Activated T-helper 17 cell treated with anti-CD3 and anti-CD28 coated beads, Interleukin-2, amount 50 U/mL, for 72 hours (primary cell): ENCODE results near the gene VSTM5. TPM values are rescaled to one million over a fixed set of nuclear protein-coding genes. Genes with fewer than 3 reads are reported as not detected.

Experiments
- ATAC-seq: fragments of 150-1000 bp; cut with Tn5 transposase; replicated peaks from 2 replicates; pipeline ENCODE4 v1.10.0; 2021; ENCODE audit warnings: mild to moderate bottlenecking, moderate library complexity
- H3K27ac Mint-ChIP-seq: one replicate; pipeline ENCODE4 v1.8.0; 2022; ENCODE audit warnings: mixed read lengths
- H3K27me3 Mint-ChIP-seq: one replicate; pipeline ENCODE4 v1.8.0; 2022; ENCODE audit warnings: mixed read lengths
- H3K36me3 Mint-ChIP-seq: one replicate; pipeline ENCODE4 v1.8.0; 2022; ENCODE audit warnings: low read depth, mild to moderate bottlenecking, mixed read lengths
- H3K4me1 Mint-ChIP-seq: one replicate; pipeline ENCODE4 v1.8.0; 2022; ENCODE audit warnings: mixed read lengths
- H3K4me3 Mint-ChIP-seq: one replicate; pipeline ENCODE4 v1.8.0; 2022; ENCODE audit warnings: mild to moderate bottlenecking, mixed read lengths
- H3K9me3 Mint-ChIP-seq: one replicate; pipeline ENCODE4 v1.8.0; 2022; ENCODE audit warnings: mixed read lengths
- total RNA-seq, 2 donors: library from RNA; stranded (reverse); gene quantifications; one replicate each; pipeline ENCODE4 v1.2.3, GENCODE V29; 2022

The VSTM5 gene
- total RNA-seq, 2 donors from 2014 or later = not detected

DNA sequence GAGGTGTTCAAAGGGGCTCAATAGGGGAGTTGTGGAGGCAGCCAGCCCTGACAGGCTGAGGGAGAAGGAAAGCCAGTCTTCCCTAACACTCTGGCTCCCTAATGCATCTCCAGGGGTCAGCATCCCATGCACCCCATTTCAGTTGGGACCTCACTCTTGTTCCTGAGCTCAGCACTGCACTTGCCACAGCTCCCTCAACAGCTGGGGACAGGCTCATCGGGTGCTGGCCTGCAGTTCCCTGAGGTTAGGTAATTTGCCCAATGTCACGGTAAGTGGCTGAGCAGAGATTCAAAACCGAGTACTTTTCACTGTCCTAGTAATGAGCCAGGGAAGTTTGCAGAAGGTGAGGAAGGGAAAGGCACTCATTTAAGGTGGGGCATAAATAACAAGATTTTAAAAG lies 20.8 kb downstream of the VSTM5 start:
- no peaks in the 10 kb centered on the region for H3K9me3 Mint-ChIP-seq
- peaks cover 7% of the 10 kb centered on the region for H3K27me3 Mint-ChIP-seq
- no peak overlapping the region for H3K4me3 Mint-ChIP-seq
- no peaks in the 10 kb centered on the region for H3K4me1 Mint-ChIP-seq
- ATAC-seq = no peak
- H3K36me3 Mint-ChIP-seq = no peaks in the 10 kb centered on the region
- no peak overlapping the region for H3K27ac Mint-ChIP-seq

DNA sequence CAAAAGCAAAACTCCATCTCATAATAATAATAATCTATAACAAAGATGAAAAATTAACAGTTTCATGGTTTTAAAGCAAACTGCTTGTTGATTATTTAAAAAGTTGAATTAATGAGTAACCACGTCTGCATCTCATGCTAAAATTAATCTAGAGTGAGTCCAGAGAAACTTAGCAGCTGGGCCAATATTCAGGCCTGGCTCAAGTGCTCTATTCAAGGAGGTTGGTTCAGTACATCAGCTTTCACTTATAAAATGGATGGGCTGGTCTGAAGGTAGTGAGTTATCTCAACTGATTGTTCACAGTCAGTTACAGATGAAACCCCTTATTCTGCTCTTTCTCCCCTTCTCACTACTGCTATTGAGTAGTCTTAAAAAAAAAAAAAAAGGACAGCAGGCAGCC lies 23.1 kb downstream of the VSTM5 start:
- H3K4me1 Mint-ChIP-seq = no peaks in the 10 kb centered on the region
- H3K9me3 Mint-ChIP-seq = no peaks in the 10 kb centered on the region
- no peak overlapping the region for H3K4me3 Mint-ChIP-seq
- peaks cover 7% of the 10 kb centered on the region for H3K27me3 Mint-ChIP-seq
- H3K27ac Mint-ChIP-seq = no peak overlapping the region
- ATAC-seq = no peak
- no peaks in the 10 kb centered on the region for H3K36me3 Mint-ChIP-seq

DNA sequence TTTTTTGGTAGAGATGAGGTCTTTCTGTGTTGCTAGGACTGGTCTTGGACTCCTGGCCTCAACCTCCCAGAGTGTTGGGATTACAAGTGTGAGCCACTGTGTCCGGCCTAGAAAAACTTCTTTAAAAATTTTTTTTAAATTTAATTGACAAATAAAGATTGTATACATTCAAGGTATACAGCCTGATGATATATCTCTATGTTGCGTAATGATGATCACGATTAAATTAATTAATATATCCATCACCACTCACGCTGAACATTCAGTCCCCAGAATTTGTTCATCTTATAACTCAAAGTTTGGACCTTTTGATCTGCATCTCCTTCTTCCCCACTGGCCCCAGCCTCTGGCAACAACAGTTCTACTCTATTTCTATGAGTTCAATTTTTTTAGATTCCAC lies 27.2 kb downstream of the VSTM5 start:
- no peak for ATAC-seq
- no peak overlapping the region for H3K4me3 Mint-ChIP-seq
- no peaks in the 10 kb centered on the region for H3K4me1 Mint-ChIP-seq

DNA sequence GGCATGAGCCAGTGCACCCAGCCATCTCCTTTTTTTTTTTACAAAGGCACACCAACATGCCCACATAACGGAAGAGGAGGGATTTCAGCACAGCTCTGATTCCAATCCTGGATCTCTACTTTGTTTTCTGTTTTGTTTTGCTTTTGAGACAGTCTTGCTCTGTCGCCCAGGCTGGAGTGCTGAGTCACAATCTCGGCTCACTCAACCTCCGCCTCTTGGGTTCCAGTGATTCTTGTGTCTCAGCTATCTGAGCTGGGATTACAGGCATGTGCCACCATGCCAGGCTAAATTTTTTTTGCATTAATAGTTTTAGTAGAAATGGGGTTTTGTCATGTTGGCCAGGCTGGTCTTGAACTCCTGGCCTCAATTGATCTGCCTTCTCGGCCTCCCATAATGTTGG lies 28.1 kb downstream of the VSTM5 start:
- H3K4me3 Mint-ChIP-seq = no peak overlapping the region
- H3K27ac Mint-ChIP-seq = no peak overlapping the region
- H3K9me3 Mint-ChIP-seq = no peaks in the 10 kb centered on the region
- no peaks in the 10 kb centered on the region for H3K4me1 Mint-ChIP-seq
- peaks cover under 1% of the 10 kb centered on the region for H3K27me3 Mint-ChIP-seq
- ATAC-seq = no peak
- H3K36me3 Mint-ChIP-seq = no peaks in the 10 kb centered on the region

More for the DNA sequence above, 27.2 kb downstream of the VSTM5 start:
- no peak overlapping the region for H3K27ac Mint-ChIP-seq
- H3K9me3 Mint-ChIP-seq = no peaks in the 10 kb centered on the region
- peaks cover 3% of the 10 kb centered on the region for H3K27me3 Mint-ChIP-seq
- no peaks in the 10 kb centered on the region for H3K36me3 Mint-ChIP-seq

DNA sequence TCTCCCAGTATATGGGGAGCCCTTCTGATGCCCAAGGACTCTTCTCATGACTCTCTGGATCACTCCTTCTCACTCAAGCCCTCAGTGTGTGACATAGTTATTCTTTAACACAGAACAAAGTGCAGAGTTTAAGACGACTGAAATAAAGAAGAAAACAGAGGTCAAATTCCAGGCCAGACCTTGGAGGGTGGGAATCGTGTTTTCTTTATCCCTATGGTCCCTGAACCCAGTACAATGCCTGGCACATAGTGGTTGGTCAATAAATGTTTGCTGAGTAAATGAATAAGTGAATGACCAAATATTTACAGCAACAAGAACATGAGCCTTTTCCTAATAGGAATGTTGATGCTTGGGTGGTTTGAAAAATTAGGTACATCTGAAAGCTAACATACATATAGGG lies 28.8 kb downstream of the VSTM5 start:
- Mint-ChIP-seq H3K4me1 (no peaks in the 10 kb centered on the region), H3K36me3 (no peaks in the 10 kb centered on the region), H3K9me3 (no peaks in the 10 kb centered on the region), H3K27me3 (no peaks in the 10 kb centered on the region), H3K27ac (no peak overlapping the region), H3K4me3 (no peak overlapping the region)
- no peak for ATAC-seq

DNA sequence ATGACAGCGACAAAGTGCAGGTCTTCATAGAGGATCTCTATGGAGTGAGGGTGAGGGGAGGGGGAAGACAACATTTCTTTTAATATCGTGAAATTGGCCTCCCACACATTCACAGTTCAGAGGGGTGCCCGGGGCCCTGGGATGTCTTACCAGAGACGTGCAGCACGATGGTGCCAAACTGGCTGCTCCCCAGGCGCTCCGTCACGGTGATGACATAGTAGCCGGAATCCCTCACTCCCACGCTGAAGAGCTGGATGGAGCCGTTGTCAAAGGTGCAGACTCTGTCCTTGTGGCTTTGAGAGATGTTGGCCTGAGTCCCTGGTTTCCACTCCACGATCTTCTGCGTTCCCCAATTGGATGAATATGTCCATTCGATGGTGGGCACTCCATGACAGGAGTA lies 29.6 kb downstream of the VSTM5 start:
- peaks cover 3% of the 10 kb centered on the region for H3K36me3 Mint-ChIP-seq
- H3K27me3 Mint-ChIP-seq = no peaks in the 10 kb centered on the region
- H3K9me3 Mint-ChIP-seq = no peaks in the 10 kb centered on the region
- no peaks in the 10 kb centered on the region for H3K4me1 Mint-ChIP-seq
- H3K4me3 Mint-ChIP-seq = no peak overlapping the region
- no peak overlapping the region for H3K27ac Mint-ChIP-seq
- ATAC-seq = no peak

DNA sequence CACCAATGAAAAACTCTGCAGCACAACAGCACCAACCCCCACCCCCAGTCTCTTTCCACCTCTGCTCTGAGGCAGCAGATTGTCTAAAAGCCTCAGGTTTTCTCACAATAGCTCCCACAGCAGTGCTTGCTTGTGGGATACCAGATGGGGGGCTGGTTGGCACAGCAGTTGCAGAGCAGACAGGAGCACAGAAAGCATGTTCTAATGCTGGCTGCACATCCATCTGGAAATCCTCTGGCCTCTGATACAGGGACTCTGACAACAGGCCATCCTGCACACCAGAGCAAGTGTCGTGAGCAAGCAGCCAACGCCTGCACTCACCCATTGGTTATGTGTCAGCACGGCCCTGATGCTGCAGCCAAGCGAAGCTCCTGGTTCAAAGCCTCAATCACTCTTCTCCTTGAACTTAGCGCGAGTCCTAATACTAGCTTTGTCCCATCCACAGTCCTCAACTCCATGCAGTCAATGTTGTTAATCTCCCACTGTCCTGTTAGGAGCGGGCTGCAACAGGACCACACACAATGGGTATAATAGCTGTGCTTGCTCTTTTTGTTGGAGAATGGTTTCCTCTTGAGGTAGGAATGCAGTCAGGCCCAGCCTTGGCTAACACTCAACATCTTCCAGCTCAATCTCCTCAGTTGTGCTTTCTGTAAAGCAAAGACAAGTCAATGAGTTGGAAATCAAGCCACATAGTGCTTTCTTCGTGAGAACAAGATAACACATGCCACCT lies 30.3 kb downstream of the VSTM5 start:
- Mint-ChIP-seq H3K4me1 (no peaks in the 10 kb centered on the region), H3K27me3 (no peaks in the 10 kb centered on the region), H3K27ac (no peak overlapping the region), H3K4me3 (no peak overlapping the region), H3K9me3 (no peaks in the 10 kb centered on the region), H3K36me3 (peaks cover 10% of the 10 kb centered on the region)
- ATAC-seq = no peak

DNA sequence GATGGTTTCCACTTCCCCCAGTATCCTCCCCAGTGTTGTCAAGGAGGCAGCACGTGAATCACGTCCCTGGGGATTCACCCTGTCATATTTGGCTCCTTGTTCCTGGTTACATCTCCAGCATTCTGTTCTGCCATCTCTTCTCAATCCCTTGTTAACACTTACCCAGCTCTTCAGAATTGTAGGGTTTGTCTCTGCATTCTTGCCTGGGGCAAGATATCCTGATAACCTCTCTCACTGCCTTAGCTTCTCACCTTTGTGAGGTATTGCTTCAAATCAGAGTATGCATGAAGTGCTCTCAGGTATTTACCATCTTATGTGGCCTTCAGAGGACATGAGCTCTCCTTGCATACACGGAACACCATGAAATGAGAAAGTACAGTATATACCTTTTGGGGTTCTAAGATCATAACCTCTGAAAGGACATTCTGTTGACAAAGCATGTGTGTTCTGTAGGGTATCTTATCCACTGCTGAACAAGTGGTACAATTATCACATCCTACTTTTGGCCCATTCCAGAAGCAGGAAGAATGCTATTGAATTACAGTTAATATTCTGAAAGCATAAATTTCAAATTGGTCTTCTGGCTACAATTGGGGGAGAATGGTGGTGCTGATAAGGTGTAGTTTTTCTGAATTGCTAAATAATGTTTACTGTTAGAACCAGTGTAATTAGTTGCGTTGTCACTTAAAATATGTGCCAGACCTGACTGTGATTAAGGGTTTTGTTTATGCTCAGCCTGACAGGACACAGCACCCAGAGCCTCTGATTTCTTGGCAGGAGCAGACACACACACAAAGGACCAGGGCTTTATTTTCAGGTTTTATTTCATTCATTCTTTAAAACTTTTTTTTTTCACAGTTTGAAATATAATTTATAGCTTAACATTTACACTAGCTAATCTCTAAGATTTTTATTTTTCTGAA lies 32.7 kb downstream of the VSTM5 start:
- no peak for ATAC-seq
- Mint-ChIP-seq H3K4me3 (no peak overlapping the region), H3K36me3 (peaks cover 35% of the 10 kb centered on the region), H3K27me3 (no peaks in the 10 kb centered on the region), H3K9me3 (no peaks in the 10 kb centered on the region), H3K4me1 (no peaks in the 10 kb centered on the region), H3K27ac (no peak overlapping the region)

DNA sequence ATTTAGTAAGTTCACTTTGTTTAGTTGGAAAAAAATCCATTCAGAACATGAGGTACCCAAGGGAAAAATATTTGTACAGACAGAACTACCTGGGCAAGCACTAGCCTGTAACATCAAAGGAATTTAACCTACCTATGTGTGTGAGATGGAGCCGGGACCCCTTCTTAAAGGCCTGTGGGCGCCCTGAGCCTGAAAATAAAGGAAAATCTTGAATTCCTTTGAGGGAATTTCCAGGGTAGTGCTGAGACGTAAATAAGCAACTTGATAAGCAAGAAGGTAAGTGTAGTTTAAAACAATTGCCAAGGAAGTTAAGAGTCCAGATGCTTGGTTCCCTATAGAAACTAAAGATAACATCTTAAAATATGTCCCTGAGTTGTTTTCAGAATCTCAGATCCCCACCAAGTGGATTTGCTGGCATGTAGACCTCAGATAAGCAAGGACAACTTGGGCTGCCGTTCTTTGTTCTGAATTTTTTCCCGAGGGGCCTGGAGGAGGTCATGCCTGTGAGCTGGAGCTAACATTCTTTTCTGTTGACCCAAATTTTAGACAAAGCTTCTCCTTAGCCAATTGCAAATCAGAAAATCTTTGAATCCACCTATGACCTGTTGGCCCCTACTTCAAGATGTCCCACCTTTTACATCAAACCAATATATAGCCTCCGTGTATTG lies 35.3 kb downstream of the VSTM5 start:
- H3K36me3 Mint-ChIP-seq = peaks cover 60% of the 10 kb centered on the region
- no peak overlapping the region for H3K4me3 Mint-ChIP-seq
- peak overlapping the region; percentile 25 for H3K27ac Mint-ChIP-seq
- H3K9me3 Mint-ChIP-seq = no peaks in the 10 kb centered on the region
- H3K27me3 Mint-ChIP-seq = no peaks in the 10 kb centered on the region
- no peaks in the 10 kb centered on the region for H3K4me1 Mint-ChIP-seq
- no peak for ATAC-seq

DNA sequence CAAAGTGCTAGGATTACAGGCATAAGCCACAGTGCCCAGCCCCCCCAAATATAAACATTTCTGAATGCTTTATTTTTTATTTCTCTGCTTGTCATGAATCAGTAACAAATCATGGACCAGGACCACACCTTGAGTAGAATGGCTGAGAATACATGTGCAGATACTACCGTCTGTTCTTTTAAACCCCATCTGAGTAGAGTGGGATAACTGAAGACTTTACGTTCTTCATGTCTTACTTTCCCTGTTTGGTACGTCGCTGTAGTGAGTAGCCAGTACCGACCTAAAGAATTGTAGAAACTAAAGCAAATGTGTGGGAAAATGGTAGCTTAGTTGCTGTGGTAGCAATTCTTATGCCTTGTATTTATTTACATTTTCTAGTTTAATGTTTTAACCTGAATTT lies 36.4 kb downstream of the VSTM5 start:
- H3K4me1 Mint-ChIP-seq = no peaks in the 10 kb centered on the region
- H3K36me3 Mint-ChIP-seq = peaks cover 71% of the 10 kb centered on the region
- H3K9me3 Mint-ChIP-seq = no peaks in the 10 kb centered on the region
- H3K27me3 Mint-ChIP-seq = no peaks in the 10 kb centered on the region
- H3K27ac Mint-ChIP-seq = no peak overlapping the region
- no peak overlapping the region for H3K4me3 Mint-ChIP-seq
- ATAC-seq = no peak

DNA sequence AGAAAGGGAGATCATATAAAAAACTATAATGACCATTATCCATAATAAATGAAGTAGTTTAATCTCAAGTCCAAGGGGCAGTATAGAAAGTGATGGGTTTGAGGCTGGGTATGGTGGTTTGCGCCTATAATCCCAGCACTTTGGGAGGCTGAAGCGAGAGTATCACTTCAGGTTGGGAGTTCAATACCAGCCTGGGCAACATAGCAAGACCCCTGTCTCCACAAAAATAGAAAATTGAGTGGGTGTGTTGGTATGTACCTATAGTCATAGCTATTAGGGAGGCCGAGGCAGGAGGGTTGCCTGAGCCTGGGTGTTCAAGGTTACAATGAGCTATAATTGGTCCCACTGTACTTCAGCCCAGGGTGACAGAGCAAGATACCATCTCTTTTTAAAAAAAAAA lies 42.4 kb downstream of the VSTM5 start:
- Mint-ChIP-seq H3K36me3 (peaks cover 99% of the 10 kb centered on the region), H3K27me3 (no peaks in the 10 kb centered on the region)

DNA sequence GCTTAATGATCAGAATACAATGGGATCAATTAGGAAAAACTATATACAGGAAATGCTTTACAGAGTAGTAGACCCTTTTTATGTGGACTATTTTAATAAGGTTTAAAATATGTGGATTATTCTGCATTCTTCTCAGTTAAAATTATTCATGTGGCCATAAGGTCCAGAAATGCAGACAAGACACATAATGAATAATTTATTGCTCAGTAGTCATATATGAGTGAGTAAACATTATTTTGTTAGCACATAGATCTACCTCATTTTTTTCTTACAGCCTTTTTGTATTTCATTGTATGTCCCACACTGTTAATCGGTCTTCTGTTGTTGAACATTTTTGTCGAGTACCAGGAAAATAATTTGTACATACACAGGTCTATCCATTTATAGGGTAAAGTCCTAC lies 45.5 kb downstream of the VSTM5 start:
- no peaks in the 10 kb centered on the region for H3K27me3 Mint-ChIP-seq
- no peak overlapping the region for H3K4me3 Mint-ChIP-seq
- no peak overlapping the region for H3K27ac Mint-ChIP-seq
- no peak for ATAC-seq
- H3K4me1 Mint-ChIP-seq = no peaks in the 10 kb centered on the region
- H3K9me3 Mint-ChIP-seq = no peaks in the 10 kb centered on the region
- H3K36me3 Mint-ChIP-seq = peaks cover 100% of the 10 kb centered on the region

More for the DNA sequence above, 42.4 kb downstream of the VSTM5 start:
- no peak overlapping the region for H3K4me3 Mint-ChIP-seq
- H3K9me3 Mint-ChIP-seq = no peaks in the 10 kb centered on the region
- no peak overlapping the region for H3K27ac Mint-ChIP-seq
- no peak for ATAC-seq
- H3K4me1 Mint-ChIP-seq = no peaks in the 10 kb centered on the region

DNA sequence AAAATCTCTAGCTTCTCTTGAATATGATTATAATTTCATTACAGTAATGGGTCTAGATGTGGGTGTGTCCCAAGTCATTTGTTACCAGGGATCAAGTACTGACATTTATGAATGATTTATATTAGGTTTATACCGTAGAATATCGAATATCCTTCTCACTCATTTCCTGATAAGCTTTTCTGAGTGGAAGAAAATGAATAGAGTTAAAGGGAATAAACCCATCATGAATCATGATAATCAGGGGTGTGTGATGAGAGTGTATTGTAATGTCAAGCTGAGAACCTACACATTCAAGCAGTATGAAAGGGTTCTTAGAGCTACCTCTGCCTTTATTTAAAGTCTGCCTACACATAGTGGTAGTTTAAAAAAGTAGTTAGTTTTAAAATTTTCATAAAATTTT lies 49.1 kb downstream of the VSTM5 start:
- Mint-ChIP-seq H3K36me3 (peaks cover 100% of the 10 kb centered on the region), H3K9me3 (no peaks in the 10 kb centered on the region), H3K4me1 (no peaks in the 10 kb centered on the region), H3K27me3 (no peaks in the 10 kb centered on the region), H3K27ac (peak overlapping the region; percentile 30), H3K4me3 (no peak overlapping the region)
- ATAC-seq = no peak

DNA sequence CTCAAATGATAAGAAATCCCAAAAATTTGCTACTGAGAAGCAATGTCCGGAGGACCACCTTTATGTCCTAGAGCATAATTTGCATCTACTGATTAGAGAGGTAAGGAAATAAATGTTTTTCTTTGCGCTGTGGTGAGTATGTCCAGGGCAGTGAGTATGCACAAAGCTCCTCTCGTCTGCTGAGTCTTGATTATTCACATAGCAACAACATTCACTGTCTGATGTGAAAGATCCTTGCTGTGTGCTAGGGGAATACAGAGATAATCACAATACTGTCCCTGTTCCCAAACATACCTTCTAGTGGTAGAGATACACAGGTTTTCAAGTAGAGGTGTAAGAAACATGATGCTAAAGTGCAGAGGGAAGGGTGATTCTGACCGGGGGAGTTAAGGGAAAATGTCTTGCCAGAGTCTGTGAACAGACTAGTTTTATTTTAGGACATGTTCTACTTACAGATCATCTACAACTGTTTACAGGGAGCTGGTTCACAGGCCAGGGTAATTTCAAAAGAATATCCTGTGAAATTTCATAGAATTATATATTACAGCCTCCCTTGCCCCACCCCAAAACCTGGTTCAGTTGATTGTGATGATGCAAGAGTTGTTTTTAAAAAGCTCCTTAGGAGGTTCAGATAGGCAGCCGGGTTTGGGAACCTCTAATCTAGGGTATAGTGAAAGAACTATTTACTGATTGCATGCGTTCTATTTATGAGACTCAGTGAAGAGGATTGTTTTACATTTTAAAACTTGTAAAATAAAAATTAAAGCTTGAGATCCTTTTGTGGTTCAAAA lies 53.8 kb downstream of the VSTM5 start:
- Mint-ChIP-seq H3K27ac (peak overlapping the region; percentile 3), H3K27me3 (no peaks in the 10 kb centered on the region), H3K36me3 (peaks cover 100% of the 10 kb centered on the region), H3K9me3 (no peaks in the 10 kb centered on the region), H3K4me3 (no peak overlapping the region), H3K4me1 (no peaks in the 10 kb centered on the region)
- ATAC-seq = no peak
